HG02678 (cell line): ENCODE results near the gene BLOC1S3.

ENCODE experiments used
- ATAC-seq: cut with Tn5 transposase; IDR thresholded peaks from one replicate; pipeline ENCODE4 v1.9.1; 2021; ENCODE audit warnings: mild to moderate bottlenecking, moderate library complexity; ENCODE audit not compliant: unreplicated experiment

BLOC1S3 gene, protein sequence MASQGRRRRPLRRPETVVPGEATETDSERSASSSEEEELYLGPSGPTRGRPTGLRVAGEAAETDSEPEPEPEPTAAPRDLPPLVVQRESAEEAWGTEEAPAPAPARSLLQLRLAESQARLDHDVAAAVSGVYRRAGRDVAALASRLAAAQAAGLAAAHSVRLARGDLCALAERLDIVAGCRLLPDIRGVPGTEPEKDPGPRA

DNA sequence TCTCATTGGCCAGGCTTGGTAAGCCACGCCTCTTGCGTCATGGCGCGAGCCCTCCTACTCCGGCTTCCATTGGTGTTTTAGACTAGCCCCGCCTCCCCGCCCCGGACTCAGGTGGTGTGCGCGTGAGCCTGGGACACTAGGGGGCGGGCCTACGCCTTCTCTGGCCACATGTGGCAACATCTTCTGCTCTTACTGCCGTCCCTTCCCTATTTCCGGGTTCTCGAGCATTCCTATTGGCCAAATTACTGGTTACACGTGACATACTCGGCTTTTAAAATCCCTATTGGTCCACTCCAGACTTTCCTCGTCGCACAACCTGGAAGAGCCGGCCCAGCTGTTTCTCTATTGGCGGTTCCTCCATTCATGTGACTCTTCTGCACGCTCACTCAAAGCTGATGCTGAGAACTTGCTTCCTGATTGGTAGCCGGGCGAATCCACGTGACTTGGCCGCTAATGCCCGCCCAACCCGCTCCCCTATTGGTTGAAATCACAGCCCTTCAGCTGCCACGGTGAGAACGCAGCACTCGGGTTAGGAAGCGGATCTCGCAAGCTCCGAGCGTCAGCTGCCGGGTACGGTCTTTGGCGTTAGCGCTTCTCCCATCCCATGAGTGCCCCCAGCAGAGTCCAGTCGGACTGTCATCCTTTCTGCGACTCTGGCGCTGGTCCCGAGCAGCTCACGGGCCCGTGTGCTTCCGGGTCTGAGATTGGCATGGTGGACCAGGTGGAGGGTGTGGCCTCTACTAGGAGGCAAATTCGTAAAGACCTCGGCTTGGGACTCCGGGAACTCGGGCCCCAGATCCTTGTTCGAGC lies at the start of gene BLOC1S3:
TSS of gene BLOC1S3 (plus strand) at position 523 of the 810 bp plus-strand sequence. CDS start 513 bp downstream, outside the sequence.
- peak; percentile 81 for ATAC-seq

DNA sequence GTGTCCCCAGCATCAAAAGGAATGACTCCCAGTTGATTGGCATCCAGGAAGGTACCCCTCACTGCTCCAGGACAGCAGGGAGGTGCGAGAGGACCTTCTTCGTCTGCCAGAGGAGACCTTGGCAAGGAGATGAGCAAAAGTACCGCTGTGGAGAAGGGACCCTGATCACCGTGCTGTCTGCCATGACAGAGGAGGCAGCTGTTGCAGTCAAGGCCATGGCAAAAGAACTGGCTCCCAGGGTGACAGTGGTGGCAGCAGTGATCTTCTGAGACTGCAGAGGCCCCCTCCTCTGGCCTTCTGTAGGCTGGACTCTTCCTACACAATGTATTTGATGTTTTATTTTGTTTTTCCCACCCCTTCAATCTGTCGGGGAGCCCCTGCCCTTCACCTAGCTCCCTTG lies 49.8 kb upstream of the BLOC1S3 start:
- ATAC-seq, result no peak

DNA sequence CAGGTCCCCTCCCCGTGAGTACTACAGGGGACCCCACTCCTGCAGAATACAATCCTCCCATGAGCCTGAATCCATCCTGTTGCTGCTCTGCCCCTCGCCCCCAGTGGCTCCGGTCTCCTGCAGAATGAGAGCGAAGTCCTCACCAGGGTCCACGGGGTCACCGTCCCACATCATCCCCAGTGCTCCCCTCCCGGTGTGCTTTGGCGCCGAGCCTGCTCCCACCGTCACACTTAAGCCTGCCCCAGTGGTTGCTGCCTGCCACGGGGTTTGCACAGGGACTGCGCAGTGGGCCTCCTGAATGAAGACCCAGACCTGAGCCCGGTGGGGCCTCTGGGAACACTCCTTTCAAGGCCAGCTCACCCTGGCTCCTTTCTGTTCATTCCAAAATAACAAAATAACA lies 48.3 kb upstream of the BLOC1S3 start:
- no peak for ATAC-seq

DNA sequence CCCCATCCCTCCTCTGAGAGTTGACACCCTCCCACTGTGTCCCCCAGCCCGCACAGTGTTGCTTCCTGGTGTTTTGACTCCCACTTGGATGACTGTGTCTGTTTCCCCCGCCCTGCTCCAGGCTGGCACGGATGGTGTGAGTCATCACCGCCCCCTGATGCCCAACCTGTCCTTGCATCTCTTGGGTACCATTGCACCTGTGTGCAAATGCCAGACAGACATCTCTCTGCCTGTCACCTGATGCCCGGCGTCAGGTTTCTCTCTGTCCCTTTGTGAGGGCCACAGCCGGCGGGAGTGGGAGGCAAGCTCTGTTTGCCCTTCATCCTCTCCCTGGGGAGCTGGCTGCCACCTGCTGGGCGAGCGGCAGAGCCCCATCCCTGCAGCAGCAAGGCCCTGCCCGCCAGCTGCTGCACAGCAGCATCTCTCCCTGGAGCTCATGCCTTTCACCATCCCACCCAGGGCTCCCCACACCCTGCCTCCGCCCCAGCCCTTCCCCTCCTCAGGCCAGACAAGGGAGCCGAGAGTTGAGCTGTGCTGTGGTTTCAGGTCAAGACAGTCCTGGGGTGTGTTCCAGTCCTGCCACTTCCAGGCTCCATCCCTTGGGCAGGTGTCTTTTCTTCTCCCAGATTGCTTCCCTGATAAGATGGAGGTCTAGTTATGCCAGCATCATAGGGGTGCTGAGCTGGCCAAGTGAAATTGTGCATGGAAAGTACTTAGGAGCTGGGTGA lies 47.5 kb upstream of the BLOC1S3 start:
- no peak for ATAC-seq

DNA sequence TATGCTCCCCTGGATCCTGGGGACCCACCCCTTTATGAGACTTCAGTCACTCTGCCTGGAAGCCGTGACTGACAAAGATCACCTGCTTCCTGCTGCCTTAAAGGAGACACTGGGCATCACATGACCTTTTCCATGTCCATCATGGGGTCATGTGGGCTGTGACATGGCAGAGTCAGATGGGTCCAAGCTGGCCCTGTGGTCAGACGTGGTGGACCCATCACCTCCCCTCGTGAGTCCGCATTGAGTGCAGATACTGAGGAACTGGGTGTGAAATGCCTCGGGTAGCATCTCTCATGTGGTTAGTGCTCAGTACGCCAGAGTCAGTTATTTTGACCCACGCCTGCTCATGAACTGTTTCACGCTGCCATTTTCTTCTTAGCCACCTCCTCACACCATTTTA lies 44.9 kb upstream of the BLOC1S3 start:
- ATAC-seq, result no peak

DNA sequence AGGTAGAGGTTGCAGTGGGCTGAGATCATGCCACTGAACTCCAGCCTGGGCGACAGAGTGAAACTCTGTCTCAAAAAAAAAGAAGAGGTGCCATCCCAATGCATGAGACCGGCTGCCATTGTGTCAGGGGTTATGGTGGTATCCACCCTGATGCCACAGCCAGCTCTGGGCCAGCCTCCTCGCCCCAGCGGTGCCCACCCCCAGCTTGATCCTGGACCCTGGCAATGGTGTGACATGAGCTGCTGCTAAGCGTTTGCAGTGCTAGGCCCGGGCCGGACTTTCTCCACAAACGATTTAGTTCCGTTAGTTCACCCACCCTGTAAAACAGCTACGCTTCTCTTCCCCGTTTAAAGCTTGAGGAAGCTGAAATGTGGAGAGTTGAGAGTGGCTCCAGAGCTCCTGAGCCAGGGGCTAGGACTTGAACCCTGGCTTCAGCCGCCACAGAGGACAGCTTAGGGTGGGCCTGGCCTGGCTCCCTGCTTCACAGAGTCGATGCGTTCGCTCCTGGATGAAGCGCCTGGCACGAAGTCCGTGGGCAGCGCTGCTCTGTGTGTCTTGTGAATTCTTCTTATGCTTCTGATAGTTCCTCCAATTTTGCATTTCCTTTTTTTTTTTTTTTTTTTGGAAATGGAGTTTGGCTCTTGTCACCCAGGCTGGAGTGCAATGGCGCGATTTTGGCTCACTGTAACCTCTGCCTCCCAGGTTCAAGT lies 43.3 kb upstream of the BLOC1S3 start:
- no peak for ATAC-seq

DNA sequence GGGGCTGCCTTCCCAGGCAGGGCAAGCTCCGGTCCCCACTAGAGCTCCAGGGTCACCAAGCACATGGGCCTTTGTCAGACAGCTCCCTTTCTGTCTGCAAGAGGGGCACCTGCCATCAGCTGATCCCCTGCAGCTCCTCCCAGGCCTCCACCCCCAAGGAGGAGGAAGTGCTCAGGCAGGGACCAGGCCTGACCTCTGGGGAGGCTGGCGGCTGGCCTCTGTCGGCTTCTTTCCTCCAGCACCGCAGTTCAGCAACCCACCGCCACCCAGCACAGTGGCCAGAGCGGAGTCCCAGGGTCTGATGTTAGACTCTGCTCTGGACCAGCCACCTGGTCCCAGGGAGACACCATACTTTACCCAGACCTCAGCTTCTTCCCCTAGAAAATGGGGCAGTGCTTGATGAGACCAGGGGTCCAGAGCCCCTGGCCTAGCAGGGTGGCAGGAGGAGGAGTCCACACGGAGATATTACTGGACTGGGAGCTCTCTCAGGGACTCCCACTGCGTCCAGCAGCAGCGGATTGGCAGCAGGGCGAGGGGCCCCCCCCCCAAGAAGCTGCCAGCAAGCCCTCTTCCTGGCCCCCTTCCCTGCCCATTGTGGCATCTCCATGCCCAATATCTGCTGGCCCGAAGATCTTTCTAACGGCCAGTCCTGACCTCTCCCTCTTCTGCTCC lies 41.9 kb upstream of the BLOC1S3 start:
- ATAC-seq, result no peak

DNA sequence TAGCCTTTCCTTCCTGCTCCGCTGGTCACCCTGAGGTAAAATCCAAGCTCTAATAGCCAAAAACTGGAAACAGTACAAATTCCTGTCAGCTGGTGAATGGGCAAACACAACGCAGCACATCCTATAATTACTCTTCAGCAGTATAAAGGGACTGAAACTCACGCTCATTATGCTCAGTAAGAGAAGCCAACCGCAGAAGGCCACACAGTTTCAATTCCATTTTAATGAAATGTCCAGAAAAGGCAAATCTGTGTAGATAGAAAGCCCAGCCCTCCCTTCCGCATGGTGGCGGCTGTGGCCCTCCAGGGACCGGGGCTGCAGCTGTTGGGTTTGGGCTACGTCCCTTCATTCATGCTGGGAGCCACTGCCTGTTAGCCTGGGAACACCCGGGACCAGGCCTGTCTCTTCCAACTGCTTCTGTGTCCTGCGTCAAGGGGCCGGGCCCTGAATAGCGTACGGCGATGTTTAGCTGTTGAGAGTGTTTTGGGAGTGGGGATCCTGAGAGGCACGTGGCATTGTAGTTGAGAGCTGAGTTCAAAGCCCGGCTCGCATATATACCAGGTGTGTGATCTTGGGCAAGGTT lies 41.3 kb upstream of the BLOC1S3 start:
- peak; percentile 82 for ATAC-seq

DNA sequence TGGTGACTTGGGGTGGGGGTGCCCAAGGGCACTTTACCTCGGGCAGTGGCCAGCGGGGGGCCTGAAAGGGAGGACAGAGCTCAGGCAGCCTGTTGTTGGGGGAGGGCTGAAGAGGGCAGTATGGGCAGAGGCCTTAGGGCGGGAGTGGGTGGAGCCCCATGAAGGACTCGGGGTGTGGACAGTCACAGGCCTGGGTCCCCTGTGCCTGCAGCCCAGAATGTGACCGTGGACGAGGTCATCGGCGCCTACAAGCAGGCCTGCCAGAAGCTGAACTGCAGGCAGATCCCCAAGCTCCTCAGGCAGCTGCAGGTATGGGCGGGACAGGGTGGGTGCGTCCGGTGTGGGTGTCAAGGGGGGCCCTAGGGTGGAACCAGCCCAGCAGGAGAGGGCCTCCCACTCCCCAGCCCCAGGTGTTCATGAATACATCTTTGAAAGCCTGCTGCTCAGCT lies 40.3 kb upstream of the BLOC1S3 start:
- ATAC-seq, result no peak

DNA sequence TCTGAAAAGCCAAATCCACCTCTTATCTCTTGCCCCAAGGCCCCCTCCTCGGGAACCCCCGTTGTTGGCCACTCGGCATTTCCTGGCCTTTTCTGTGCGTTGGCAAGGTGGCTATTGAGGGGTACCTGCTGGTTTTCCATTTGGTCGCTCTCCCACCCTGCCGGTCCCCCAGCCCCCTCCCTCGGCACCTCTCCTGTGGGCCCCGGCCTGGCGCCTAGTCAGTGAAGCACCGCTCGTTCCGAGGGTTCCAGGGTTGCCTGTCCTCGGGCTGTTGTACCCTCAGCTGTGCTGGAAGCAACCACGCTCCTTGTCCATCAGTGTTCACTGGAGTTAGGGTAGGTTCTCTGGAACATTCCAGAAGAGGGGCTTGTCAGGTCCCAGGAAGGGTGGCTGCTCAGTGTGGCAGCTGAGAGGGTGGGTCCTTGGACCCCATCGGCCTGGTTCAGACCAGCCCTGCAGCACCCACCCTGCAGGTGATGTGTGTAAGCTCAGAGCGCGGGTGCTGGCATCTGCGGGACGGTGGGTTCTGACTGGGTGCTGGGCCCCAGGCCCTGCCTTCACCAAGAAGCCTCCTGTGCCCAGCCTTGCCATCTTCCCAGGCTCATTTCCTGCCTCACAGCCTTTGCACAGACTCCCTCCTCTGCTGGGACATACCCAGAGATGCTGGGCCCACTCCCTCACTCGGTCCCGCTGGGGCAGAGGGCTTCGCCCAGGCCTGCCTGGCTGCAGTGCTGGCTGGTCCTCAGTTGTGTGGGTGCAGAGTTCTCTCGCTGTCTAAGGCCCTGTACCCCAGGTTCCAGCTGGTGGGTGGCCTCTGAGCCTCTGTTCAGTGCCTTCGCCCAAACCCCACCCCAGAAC lies 39.1 kb upstream of the BLOC1S3 start:
- no peak for ATAC-seq

DNA sequence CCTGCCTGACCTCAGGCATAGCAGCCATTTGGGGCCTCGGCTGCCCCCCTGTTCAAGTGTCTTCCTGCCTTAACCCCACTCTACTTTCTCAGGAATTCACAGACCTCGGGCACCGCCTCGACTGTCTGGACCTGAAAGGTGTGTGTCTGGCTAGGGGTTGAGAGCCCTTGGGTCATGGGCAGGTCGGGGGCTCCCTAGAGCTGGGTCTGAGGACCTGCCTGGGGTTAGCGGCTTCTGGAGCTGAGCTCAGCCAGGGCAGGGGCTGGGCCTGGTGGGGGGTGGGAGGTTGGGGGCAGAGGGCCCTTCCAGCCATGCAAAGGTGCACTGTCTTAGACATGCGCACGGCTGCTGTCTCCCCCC lies 38.5 kb upstream of the BLOC1S3 start:
- ATAC-seq, result no peak

DNA sequence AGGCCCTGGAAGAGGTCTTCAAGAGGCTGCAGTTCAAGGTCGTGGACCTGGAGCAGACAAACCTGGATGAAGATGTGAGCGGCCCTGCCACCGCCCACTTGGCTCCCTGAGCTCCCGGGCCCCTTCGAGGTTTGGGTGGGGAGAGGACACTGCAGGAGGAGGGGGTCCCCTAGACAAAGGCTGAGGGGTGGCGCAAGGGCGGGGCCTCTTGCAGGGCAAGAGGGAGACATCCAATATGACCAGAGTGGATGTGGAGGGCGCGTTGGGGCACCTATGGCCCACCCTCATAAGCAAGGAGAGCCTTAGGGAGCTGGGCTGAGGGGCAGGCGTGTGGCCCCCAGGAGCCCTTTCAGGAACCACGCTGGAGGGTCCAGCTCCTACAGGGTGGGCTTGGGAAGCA lies 38.1 kb upstream of the BLOC1S3 start:
- ATAC-seq, result no peak

DNA sequence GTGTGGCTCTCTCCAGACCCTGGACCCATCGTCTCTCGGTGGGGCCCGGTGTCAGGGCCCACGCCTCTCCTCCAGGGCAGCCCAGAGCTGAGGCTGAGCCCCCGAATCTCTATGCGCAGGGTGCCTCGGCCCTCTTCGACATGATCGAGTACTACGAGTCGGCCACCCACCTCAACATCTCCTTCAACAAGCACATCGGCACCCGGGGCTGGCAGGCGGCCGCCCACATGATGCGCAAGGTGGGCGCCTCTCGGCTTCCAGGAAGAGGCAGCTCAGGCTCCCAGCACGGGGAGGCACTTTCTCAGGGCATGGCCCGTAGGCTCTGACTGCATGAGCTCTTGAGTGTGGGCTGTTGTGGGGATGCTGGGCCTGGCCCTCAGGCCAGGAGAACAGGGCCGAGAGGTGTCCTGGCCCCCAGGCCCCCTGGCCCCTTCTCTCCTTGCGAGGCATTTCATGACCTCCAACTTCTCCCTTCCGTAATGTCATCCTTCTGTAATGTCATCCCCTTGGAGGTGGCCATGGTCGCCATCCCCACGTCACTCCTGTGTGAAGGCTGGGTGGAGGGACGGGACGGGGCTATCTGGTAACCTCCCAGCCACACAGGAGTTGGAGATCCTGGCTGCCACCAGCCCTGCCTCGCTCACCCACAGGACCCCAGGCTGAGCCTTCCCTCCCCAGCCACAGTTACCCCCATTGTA lies 37.2 kb upstream of the BLOC1S3 start:
- ATAC-seq, result no peak

DNA sequence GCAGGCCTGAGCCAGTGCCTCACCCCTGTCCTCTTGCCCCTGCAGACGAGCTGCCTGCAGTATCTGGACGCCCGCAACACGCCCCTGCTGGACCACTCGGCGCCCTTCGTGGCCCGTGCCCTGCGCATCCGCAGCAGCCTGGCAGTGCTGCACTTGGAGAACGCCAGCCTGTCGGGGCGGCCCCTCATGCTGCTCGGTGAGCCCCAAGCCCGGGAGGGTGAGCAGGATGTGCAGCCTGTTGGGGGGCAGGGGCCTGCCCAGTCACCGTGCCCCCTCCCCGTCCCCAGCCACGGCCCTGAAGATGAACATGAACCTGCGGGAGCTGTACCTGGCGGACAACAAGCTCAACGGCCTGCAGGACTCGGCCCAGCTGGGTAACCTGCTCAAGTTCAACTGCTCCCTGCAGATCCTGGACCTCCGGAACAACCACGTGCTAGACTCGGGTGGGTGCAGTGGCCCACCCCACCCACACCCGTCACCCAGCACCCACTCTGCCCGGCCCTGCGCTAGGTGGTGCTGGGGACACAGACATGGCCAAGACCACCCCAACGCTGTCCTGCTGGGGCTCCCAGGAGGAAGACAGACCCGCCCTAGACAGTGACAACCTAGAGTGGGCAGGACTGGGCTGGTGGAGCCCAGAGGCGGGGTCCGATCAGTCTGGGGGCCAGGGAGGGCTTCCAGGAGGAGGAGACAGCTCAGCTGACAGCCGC lies 36.4 kb upstream of the BLOC1S3 start:
- no peak for ATAC-seq

DNA sequence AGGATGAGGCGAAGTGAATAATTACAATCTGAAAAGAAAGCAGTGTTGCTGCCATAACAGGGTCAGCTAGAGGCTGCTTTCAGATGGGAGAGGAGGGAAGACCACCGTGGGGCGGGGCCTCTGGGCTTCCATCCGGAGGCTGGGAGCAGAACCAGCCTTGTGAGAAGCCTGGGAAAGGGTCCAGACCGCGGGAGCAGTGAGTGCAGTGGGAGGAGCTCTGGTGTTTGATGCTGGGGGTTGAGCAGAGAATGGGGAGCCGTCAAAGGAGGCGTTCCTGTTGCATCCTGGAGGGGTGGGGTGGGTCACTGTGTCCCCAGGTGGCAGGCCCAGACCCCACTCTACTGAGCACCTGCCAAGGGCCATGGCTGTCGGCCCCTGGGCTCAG lies 35.9 kb upstream of the BLOC1S3 start:
- no peak for ATAC-seq

DNA sequence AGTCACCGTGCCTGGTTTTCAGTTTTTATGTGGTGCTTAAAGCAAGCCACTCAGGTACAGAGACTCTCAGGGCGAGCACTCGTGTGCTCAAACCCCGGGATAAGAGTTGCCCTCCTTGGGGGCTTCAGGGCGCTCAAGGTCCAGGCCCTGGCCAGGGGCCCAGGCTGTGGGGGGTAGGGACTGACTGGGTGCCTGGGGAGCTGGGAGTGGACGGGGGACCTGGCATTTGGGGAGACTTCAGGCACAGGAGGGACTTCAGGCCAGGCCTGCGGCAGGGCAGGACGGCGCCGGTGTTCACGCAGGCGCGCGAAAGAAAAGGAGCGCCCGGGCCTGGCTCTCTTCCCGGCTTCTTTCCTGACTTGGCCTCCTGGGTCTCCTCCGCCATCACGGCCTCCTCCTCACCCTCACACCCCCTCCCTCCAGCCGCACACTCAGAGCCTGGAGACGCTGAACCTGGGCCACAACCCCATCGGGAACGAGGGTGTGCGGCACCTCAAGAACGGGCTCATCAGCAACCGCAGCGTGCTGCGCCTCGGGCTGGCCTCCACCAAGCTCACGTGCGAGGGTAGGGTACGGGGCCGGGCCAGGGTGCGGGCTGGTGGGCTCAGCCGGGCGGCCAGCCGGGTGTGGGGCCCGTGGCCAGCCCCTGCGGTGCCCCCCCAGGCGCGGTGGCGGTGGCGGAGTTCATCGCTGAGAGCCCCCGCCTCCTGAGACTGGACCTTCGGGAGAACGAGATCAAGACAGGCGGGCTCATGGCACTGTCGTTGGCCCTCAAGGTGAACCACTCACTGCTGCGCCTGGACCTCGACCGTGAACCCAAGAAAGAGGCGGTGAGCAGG lies 33.9 kb upstream of the BLOC1S3 start:
- ATAC-seq, result no peak
